HK-2 (cell line): ENCODE results near the gene ANKFN1.

Experiments used
- DNase-seq: peaks from one replicate; pipeline ENCODE4 v3.0.0-alpha.2; 2018; ENCODE audit not compliant: unreplicated experiment

The ANKFN1 gene

GRCh38 chr17:56146534-56146933 is 6.7 kb upstream of the ANKFN1 start:
- no peak for DNase-seq

GRCh38 chr17:56148333-56148732 is 4.9 kb upstream of the ANKFN1 start:
- no peak for DNase-seq

GRCh38 chr17:56149266-56150036 is 3.8 kb upstream of the ANKFN1 start:
- DNase-seq = no peak

GRCh38 chr17:56150649-56151048 is 2.6 kb upstream of the ANKFN1 start:
- DNase-seq = no peak

- no peak for DNase-seq
Observed at GRCh38 chr17:56157845-56158244, 4.6 kb downstream of the ANKFN1 start.

GRCh38 chr17:56158344-56158743 is 5.1 kb downstream of the ANKFN1 start:
- DNase-seq = no peak

- DNase-seq = no peak
Observed at GRCh38 chr17:56158915-56159825, 5.9 kb downstream of the ANKFN1 start.

GRCh38 chr17:56159826-56160380 is 6.6 kb downstream of the ANKFN1 start:
- DNase-seq = no peak

- no peak for DNase-seq
Observed at GRCh38 chr17:56160422-56160821, 7.1 kb downstream of the ANKFN1 start.

- no peak for DNase-seq
Observed at GRCh38 chr17:56165072-56165641, 11.9 kb downstream of the ANKFN1 start.

GRCh38 chr17:56167491-56167890 is 14.2 kb downstream of the ANKFN1 start:
- no peak for DNase-seq

- DNase-seq = no peak
Observed at GRCh38 chr17:56169621-56170020, 16.3 kb downstream of the ANKFN1 start.

GRCh38 chr17:56171186-56171959 is 18.1 kb downstream of the ANKFN1 start:
- no peak for DNase-seq

GRCh38 chr17:56172517-56172982 is 19.3 kb downstream of the ANKFN1 start:
- no peak for DNase-seq

- no peak for DNase-seq
Observed at GRCh38 chr17:56173026-56173425, 19.8 kb downstream of the ANKFN1 start.

- no peak for DNase-seq
Observed at GRCh38 chr17:56173958-56174835, 20.9 kb downstream of the ANKFN1 start.

GRCh38 chr17:56175299-56175955 is 22.2 kb downstream of the ANKFN1 start:
- DNase-seq = no peak

- no peak for DNase-seq
Observed at GRCh38 chr17:56176091-56176490, 22.8 kb downstream of the ANKFN1 start.

- DNase-seq = no peak
Observed at GRCh38 chr17:56177361-56177760, 24.1 kb downstream of the ANKFN1 start.

GRCh38 chr17:56178203-56178602 is 24.9 kb downstream of the ANKFN1 start:
- no peak for DNase-seq
